Measurements from ENCODE around the gene S100A10.

The S100A10 gene

DNA sequence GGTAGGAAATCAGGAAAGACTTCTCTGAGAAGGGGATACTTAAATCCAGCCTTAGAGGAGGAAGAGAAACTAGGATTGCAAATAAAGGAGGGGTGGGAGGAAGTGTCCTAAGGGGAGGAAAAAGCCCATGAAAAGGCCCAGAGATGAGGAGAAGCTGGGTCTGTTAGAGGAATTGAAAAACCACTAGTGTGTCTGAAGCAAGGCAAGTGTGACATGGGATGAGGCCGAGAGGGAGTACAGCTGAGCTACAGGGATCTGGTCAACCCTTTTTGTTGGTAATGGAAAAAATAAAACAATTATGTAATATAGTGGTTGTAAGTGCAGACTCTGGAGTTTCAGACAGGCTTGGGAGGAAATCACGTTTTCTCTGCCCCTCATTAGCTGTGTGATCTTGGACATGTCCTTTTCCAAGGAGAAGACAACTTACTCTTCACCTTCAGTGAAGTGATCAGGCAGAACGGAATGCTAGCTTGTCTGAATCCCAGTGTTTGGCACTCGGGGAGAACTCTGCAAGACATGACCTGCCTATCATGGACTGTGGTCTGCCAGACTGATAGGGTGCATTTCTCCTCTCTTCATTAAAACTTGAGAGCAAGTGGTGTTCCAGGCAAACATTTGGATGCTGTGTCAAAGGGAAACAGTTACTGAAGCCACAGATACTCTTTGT lies 7.4 kb upstream of the S100A10 start:
- Histone ChIP-seq H3K79me1 (ENCODE audit: low read length) (no peaks in the 10 kb centered on the region), H3K4me1 (ENCODE audit: control insufficient read depth in 1 of 2, insufficient read depth in 2 of 2, low read length in 2 of 2) (peaks cover 0 to 4% of the 10 kb centered on the region in 2 experiments), H3K27ac (ENCODE audit: low read depth, low read length) (no peak overlapping the region), H3K9me3 (ENCODE audit: insufficient read depth, low read depth, low read length) (no peaks in the 10 kb centered on the region), H4K12ac (ENCODE audit: low read depth, low read length) (no peak overlapping the region), H3K18ac (ENCODE audit: low read length) (no peak overlapping the region), H2BK5ac (ENCODE audit: low read depth, low read length, poor library complexity) (no peak overlapping the region), H3K27me3 (ENCODE audit: insufficient read depth, low read length) (no peaks in the 10 kb centered on the region), H2BK120ac (ENCODE audit: insufficient read depth, low read length, poor library complexity) (no peak overlapping the region), H4K91ac (ENCODE audit: low read depth, low read length) (no peak overlapping the region), H4K8ac (ENCODE audit: low read depth, low read length) (peak overlapping the region; percentile 30), H3K4ac (ENCODE audit: low read depth, low read length) (no peak overlapping the region), H3K14ac (ENCODE audit: low read length) (no peak overlapping the region), H3K9ac (ENCODE audit: low read length) (no peak overlapping the region), H3K4me3 (ENCODE audit: low read depth, low read length) (no peak overlapping the region), H2BK12ac (ENCODE audit: low read length) (peak overlapping the region; percentile 51), H2AFZ (ENCODE audit: insufficient read depth, low read length, poor library complexity) (no peak overlapping the region), H2AK5ac (ENCODE audit: low read length) (peak overlapping the region; percentile 26), H3K79me2 (ENCODE audit: control insufficient read depth, insufficient read depth, low read length, poor library complexity) (no peaks in the 10 kb centered on the region), H3K23ac (ENCODE audit: low read length) (no peak overlapping the region), H3K36me3 (ENCODE audit: control insufficient read depth in 1 of 2, insufficient read depth in 2 of 2, low read length in 2 of 2) (no peaks in the 10 kb centered on the region), H3K4me2 (ENCODE audit: low read length) (no peak overlapping the region)
- WGBS (ENCODE audit: extremely low coverage, insufficient coverage, insufficient read length): no CpG with 5 or more reads among the region's 4 CpGs
- peak in 1 of 2 donors; percentile 28 for DNase-seq

- DNase-seq: peak in 1 of 2 donors; percentile 74
- no peaks in the 10 kb centered on the region for H3K79me2 ChIP-seq (ENCODE audit: control insufficient read depth, insufficient read depth, low read length, poor library complexity)
- H2AFZ ChIP-seq (ENCODE audit: insufficient read depth, low read length, poor library complexity): no peak overlapping the region
- H3K27ac ChIP-seq (ENCODE audit: low read depth, low read length): no peak overlapping the region
- H2BK12ac ChIP-seq (ENCODE audit: low read length): no peak overlapping the region
- H4K91ac ChIP-seq (ENCODE audit: low read depth, low read length): no peak overlapping the region
- H3K9ac ChIP-seq (ENCODE audit: low read length): no peak overlapping the region
- H3K4me3 ChIP-seq (ENCODE audit: low read depth, low read length): no peak overlapping the region
- H3K4ac ChIP-seq (ENCODE audit: low read depth, low read length): no peak overlapping the region
- H4K8ac ChIP-seq (ENCODE audit: low read depth, low read length): no peak overlapping the region
- no peak overlapping the region for H2AK5ac ChIP-seq (ENCODE audit: low read length)
- peaks cover 3 to 8% of the 10 kb centered on the region in 2 experiments for H3K4me1 ChIP-seq (ENCODE audit: control insufficient read depth in 1 of 2, insufficient read depth in 2 of 2, low read length in 2 of 2)
- H3K9me3 ChIP-seq (ENCODE audit: insufficient read depth, low read depth, low read length): no peaks in the 10 kb centered on the region
- no peak overlapping the region for H3K4me2 ChIP-seq (ENCODE audit: low read length)
- no peak overlapping the region for H2BK5ac ChIP-seq (ENCODE audit: low read depth, low read length, poor library complexity)
- H3K23ac ChIP-seq (ENCODE audit: low read length): no peak overlapping the region
- H3K36me3 ChIP-seq (ENCODE audit: control insufficient read depth in 1 of 2, insufficient read depth in 2 of 2, low read length in 2 of 2): no peaks in the 10 kb centered on the region
- no peak overlapping the region for H3K14ac ChIP-seq (ENCODE audit: low read length)
- no peaks in the 10 kb centered on the region for H3K27me3 ChIP-seq (ENCODE audit: insufficient read depth, low read length)
- H4K12ac ChIP-seq (ENCODE audit: low read depth, low read length): no peak overlapping the region
- H2BK120ac ChIP-seq (ENCODE audit: insufficient read depth, low read length, poor library complexity): no peak overlapping the region
- H3K79me1 ChIP-seq (ENCODE audit: low read length): peaks cover 7% of the 10 kb centered on the region
- H3K18ac ChIP-seq (ENCODE audit: low read length): no peak overlapping the region
These were observed 5.1 kb upstream of the S100A10 start for GRCh38 chr1:151998611-151999362.

DNA sequence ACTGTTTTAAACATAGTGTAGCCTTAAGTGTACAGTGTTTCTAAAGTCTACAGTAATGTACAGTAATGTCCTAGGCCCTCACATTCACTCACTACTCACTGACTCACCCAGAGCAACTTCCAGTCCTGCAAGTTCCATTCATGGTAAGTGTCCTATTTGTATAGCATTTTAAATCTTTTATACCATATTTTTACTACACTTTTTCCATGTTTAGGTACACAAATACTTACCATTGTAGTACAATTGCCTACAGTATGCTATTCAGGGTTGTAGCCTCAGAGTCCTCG lies 3.6 kb upstream of the S100A10 start:
- H4K91ac ChIP-seq (ENCODE audit: low read depth, low read length): no peak overlapping the region
- no peak overlapping the region for H3K23ac ChIP-seq (ENCODE audit: low read length)
- H3K4me2 ChIP-seq (ENCODE audit: low read length): no peak overlapping the region
- H4K8ac ChIP-seq (ENCODE audit: low read depth, low read length): no peak overlapping the region
- H3K79me1 ChIP-seq (ENCODE audit: low read length): peaks cover 18% of the 10 kb centered on the region
- no peak overlapping the region for H2AK5ac ChIP-seq (ENCODE audit: low read length)
- no peak for DNase-seq
- no peak overlapping the region for H3K4me3 ChIP-seq (ENCODE audit: low read depth, low read length)
- no peaks in the 10 kb centered on the region for H3K27me3 ChIP-seq (ENCODE audit: insufficient read depth, low read length)
- no peak overlapping the region for H3K18ac ChIP-seq (ENCODE audit: low read length)
- peaks cover 2% of the 10 kb centered on the region for H3K9me3 ChIP-seq (ENCODE audit: insufficient read depth, low read depth, low read length)
- no peak overlapping the region for H2BK12ac ChIP-seq (ENCODE audit: low read length)
- no peak overlapping the region for H2BK120ac ChIP-seq (ENCODE audit: insufficient read depth, low read length, poor library complexity)
- WGBS (ENCODE audit: extremely low coverage, insufficient coverage, insufficient read length): no CpG with 5 or more reads among the region's 1 CpG
- H2AFZ ChIP-seq (ENCODE audit: insufficient read depth, low read length, poor library complexity): no peak overlapping the region
- H3K36me3 ChIP-seq (ENCODE audit: control insufficient read depth in 1 of 2, insufficient read depth in 2 of 2, low read length in 2 of 2): no peaks in the 10 kb centered on the region
- no peak overlapping the region for H3K9ac ChIP-seq (ENCODE audit: low read length)
- peaks cover 9% of the 10 kb centered on the region for H3K79me2 ChIP-seq (ENCODE audit: control insufficient read depth, insufficient read depth, low read length, poor library complexity)
- no peak overlapping the region for H3K27ac ChIP-seq (ENCODE audit: low read depth, low read length)
- H3K14ac ChIP-seq (ENCODE audit: low read length): no peak overlapping the region
- no peak overlapping the region for H2BK5ac ChIP-seq (ENCODE audit: low read depth, low read length, poor library complexity)
- H3K4me1 ChIP-seq (ENCODE audit: control insufficient read depth in 1 of 2, insufficient read depth in 2 of 2, low read length in 2 of 2): peaks cover 3 to 13% of the 10 kb centered on the region in 2 experiments
- H3K4ac ChIP-seq (ENCODE audit: low read depth, low read length): no peak overlapping the region
- H4K12ac ChIP-seq (ENCODE audit: low read depth, low read length): no peak overlapping the region

DNA sequence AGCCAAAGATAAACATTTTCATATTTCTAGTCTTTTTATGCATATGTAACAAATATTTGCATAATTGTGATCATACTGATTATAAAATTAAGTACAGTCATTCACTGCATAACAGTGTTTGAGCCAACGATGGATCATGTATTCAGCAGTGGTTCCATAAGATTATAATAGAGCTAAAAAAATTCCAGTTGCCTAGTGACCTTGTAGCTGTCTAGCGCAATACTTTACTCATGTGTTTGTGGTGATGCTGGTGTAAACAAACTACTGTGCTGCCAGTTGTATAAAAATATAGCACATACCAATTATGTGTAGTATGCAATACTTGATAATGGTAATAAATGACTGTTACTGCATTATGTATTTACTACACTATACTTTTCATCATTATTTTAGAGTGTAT lies 2.1 kb upstream of the S100A10 start:
- Histone ChIP-seq H4K8ac (ENCODE audit: low read depth, low read length) (no peak overlapping the region), H4K91ac (ENCODE audit: low read depth, low read length) (no peak overlapping the region), H2AFZ (ENCODE audit: insufficient read depth, low read length, poor library complexity) (no peak overlapping the region), H3K14ac (ENCODE audit: low read length) (no peak overlapping the region), H2AK5ac (ENCODE audit: low read length) (no peak overlapping the region), H3K4me1 (ENCODE audit: control insufficient read depth in 1 of 2, insufficient read depth in 2 of 2, low read length in 2 of 2) (peaks cover 5 to 15% of the 10 kb centered on the region in 2 experiments), H3K9ac (ENCODE audit: low read length) (no peak overlapping the region), H2BK12ac (ENCODE audit: low read length) (no peak overlapping the region), H3K9me3 (ENCODE audit: insufficient read depth, low read depth, low read length) (peaks cover 2% of the 10 kb centered on the region), H3K4me2 (ENCODE audit: low read length) (no peak overlapping the region), H3K79me2 (ENCODE audit: control insufficient read depth, insufficient read depth, low read length, poor library complexity) (peaks cover 12% of the 10 kb centered on the region), H3K4me3 (ENCODE audit: low read depth, low read length) (no peak overlapping the region), H3K23ac (ENCODE audit: low read length) (no peak overlapping the region), H2BK120ac (ENCODE audit: insufficient read depth, low read length, poor library complexity) (no peak overlapping the region), H3K27ac (ENCODE audit: low read depth, low read length) (no peak overlapping the region), H4K12ac (ENCODE audit: low read depth, low read length) (no peak overlapping the region), H2BK5ac (ENCODE audit: low read depth, low read length, poor library complexity) (no peak overlapping the region), H3K18ac (ENCODE audit: low read length) (no peak overlapping the region), H3K4ac (ENCODE audit: low read depth, low read length) (no peak overlapping the region), H3K27me3 (ENCODE audit: insufficient read depth, low read length) (no peaks in the 10 kb centered on the region), H3K79me1 (ENCODE audit: low read length) (peaks cover 26% of the 10 kb centered on the region), H3K36me3 (ENCODE audit: control insufficient read depth in 1 of 2, insufficient read depth in 2 of 2, low read length in 2 of 2) (peaks cover 0 to 2% of the 10 kb centered on the region in 2 experiments)
- peak in 1 of 2 donors; percentile 79 for DNase-seq
- no CpG with 5 or more reads among the region's 2 CpGs for WGBS (ENCODE audit: extremely low coverage, insufficient coverage, insufficient read length)
